Glomerular endothelial cell (primary cell): ENCODE measurements around the gene EHHADH. TPM values are rescaled to one million over a fixed set of nuclear protein-coding genes. Genes with fewer than 3 reads are reported as not detected.

Experiments
- DNase-seq: peaks from one replicate; pipeline ENCODE4 v3.0.0-alpha.2; 2011; ENCODE audit warnings: low read depth, low spot score; ENCODE audit errors: extremely low read depth
- total RNA-seq: library from RNA; depleted of rRNA; stranded (reverse); fragments of >200 nt; gene quantifications from 2 replicates; pipeline ENCODE4 v1.2.3, GENCODE V29; 2015

Gene EHHADH
- total RNA-seq, 1 donor from 2014 or later = 5.2 TPM

DNA sequence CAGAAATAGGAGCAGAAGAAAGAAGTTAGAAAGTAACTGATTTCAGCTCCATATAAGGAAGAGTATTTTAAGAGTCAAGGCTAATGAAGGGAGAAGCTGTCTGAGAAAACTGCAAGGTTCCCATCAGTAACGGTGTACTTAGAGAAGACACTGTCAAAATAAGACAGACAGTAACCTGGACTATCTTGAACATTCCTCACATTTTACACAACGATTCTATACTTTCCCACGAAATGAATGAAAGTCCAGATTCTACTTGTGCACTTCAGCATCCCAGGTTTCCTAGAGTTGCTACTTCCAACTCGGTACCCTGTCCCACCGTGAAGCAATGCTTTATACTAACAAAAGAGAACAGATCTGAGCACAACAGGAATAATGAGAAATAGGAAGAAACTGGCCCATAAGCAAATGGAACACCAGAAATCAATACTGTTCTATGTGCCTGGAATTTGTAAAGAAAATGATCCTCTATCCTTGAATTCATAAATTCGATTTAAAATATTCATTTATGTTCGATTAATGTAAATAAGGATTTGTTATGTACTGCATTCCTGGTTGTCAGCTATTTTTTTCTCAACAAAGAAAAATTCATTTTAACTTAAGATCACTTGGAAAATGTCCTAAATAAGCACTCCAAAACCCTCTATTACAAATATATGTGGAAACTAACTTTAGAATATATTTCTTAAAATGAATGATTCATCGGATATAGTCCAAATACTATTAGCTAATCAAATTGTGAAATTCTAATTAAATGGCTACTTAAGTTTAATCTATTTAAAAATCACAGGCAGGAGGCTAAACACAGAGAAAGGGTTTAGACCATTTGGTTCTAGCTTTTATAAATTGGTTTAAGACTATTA lies 102.5 kb downstream of the EHHADH start:
- DNase-seq = no peak

GRCh38 chr3:185150561-185150960 lies 103.3 kb downstream of the EHHADH start:
- no peak for DNase-seq

DNA sequence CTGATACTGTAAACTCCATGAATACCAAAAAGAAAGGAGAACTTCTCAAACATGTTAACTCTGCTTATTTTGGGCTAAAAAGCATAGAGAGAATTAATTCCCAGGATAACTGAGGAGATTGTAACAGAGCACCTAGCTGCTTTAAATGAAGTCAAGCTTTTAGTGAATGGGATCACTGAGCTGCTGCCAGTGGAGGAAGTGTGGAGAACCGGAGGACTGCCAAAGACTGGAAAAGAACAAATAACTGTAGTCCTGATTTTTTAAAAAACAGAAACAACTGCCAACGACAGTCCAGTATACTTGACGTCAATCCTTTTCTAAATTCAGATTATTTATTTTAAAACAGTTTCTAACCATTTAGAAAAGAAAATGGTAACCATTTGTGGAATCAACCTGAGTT lies 104.3 kb downstream of the EHHADH start:
- no peak for DNase-seq

DNA sequence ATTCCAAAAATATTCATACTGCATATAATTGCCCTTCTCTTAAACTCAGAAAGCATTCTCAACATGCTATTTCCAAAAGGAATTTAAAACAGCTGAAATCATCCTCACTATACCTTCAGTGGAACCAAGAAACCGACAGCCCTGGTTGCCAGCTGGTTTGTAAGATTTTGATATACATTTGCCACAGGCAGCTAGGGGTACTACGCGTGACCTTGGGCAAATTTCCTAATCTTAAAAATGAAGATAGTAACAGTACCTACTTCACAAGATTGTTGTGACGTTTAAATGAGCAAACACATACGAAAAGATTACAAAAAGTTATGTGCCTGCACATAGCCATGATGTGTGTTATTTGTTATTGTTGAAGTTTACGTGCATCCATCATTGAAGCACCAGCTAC lies 108.3 kb downstream of the EHHADH start:
- no peak for DNase-seq

- no peak for DNase-seq
These were observed 109.1 kb downstream of the EHHADH start for GRCh38 chr3:185144784-185145183.

Other genes starting within 250 kb of the EHHADH start
- gene C3orf70, start 101.0 kb downstream of the EHHADH start, total RNA-seq = 2.4 and 2.7 TPM in 2 replicates
- gene MAP3K13, start 109.1 kb upstream of the EHHADH start, total RNA-seq = 21.5 and 26.8 TPM in 2 replicates
- 15.5 and 19.2 TPM in 2 replicates for gene TMEM41A, start 245.0 kb upstream of the EHHADH start, total RNA-seq